Fibroblast of skin of left biceps (primary cell): ENCODE results near the gene SIGLEC6.

ENCODE experiments used
- DNase-seq, 2 experiments: peaks; one replicate each; pipeline ENCODE4 v3.0.0-alpha.2; 2013; ENCODE audit warnings: low read depth in 2 of 2

The SIGLEC6 gene

DNA sequence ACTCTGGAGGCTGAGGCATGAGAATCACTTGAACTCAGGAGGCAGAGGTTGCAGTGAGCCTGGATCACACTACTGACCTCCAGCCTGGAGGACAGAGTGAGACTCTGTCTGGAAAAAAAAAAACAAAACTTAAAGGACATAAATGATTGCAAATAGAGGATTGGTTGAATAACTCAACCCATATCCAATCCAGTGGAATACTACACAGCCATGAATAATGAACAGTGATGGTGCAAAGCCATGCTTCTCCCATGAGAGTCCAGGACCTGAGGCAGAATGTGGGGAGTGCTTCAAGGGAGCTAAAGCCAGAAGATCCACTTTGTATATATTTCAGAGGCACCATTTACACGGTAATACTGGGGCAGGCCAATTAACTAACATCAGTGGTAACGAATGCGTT, 55.3 kb downstream of the SIGLEC6 start:
- no peak for DNase-seq

DNA sequence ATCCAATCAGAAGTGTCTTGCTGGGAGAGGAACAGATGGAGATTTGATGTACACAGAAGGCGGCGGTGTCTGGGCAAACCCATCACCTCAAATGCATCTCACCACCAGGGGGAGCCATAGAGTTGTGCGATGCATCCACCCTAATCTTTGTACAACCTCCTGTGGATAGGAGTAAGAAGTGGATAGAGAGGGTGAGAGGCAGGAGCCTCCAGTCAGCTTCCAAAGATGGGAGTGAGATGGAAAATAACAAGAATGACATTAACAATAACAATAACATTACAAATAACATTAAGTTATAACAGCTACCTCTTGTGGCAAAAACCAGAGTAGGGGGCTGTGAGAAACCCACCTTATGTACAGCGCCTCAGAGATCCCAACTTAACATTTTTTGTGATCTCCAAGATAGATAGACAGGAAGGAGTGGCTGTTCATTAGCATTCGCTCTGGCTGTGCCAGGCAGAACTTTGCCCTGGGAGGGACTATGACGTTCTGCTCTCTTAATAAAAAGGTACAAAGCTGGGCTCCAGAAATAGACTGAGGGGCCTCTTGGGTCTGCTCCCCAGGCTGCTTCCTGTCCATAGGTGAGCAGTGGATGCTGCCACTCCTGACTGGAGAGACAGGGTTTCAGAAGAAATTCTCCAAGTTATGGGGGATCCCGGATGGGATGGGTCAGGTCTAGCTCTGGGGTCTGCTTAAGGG, 58.3 kb downstream of the SIGLEC6 start:
- DNase-seq: peak; percentile 4 to 8

- no peak for DNase-seq
Measured at GRCh38 chr19:51472607-51473006, 58.9 kb downstream of the SIGLEC6 start.

- DNase-seq: no peak
Measured at GRCh38 chr19:51471527-51471926, 59.9 kb downstream of the SIGLEC6 start.

GRCh38 chr19:51470966-51471365, 60.5 kb downstream of the SIGLEC6 start:
- DNase-seq: no peak

DNA sequence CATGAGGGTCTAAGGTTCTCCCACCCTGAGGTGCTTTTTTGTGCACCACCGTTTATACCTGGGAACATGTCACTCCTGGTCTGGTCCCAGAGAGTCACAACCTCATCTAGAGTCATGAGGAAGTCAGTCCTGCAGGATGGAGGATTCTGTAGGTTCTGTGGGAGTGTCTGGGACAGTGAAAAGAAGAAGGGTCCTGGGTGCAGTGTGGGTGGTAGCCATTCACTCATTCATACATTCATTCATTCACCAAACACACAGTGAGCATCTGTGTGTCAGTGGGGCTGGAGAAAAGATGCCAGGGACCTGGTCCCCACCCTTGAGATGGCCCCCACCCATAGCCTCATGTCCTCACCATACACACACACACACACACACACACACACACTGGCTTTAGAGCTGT, 61.8 kb downstream of the SIGLEC6 start:
- DNase-seq: no peak

DNA sequence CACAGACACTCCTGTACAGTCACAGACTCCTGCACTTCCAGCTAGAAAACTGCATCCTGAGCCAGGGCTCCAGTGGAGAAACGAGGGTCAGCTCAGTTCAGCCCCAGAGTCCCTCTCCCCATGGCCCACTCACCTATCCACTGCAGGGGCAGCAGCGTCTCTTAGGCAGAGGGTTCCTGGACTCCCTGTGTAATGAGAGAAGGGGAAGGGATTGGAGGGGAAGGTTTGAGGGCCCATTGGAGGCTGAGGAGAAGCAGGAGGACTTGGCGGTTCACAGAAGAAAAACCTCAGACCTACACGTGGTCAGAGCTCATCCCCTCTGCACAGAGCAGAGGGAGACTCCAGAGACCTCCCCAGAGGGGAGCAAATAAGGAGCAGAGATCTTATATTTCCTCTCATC, 62.3 kb downstream of the SIGLEC6 start:
- DNase-seq: no peak

- DNase-seq: no peak
Measured at GRCh38 chr19:51468545-51468920, 62.9 kb downstream of the SIGLEC6 start.

DNA sequence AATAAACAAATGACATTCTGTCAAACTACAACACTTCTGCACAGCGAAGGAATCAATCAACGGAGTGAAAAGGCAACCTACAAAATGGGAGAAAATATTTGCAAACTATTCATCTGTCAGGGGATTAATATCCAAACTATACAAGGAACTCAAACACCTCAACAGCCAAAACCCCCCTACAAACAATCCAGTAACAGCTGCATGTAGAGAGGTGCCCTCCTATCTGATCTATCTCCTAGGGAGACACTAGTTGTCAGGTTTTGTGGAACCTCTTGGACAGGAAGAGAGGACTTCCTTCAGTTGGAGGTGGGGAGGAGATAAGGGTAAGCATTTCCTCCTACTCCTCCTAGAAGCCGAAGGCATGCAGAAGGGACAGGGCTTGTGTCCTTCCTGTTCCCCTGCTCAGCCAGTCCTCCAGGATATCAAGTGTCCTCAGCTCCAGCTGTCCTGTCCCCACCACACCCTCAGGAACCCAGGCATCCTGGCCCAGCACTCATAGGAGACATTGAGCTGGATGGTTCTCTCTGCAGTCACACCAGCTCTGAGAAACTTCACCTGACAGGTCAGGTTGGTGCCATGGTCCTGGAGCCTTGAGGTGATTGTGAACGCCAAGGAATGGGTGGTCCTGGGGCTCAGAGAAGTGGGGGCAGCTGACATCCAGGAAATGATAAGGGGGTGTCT, 63.5 kb downstream of the SIGLEC6 start:
- DNase-seq: no peak
